Neural crest cell (in vitro differentiated cells): ENCODE data around the gene S100A7A. TPM values are rescaled to one million over a fixed set of nuclear protein-coding genes. Genes with fewer than 3 reads are reported as not detected.

Experiments used
- DNase-seq: peaks from one replicate; pipeline ENCODE4 v3.0.0; 2021; ENCODE audit warnings: low read depth, mixed read lengths, low spot score
- H3K27ac Mint-ChIP-seq: one replicate; pipeline ENCODE4 v1.8.0; 2021; ENCODE audit warnings: mild to moderate bottlenecking, mixed read lengths; ENCODE audit not compliant: unreplicated experiment
- H3K27me3 Mint-ChIP-seq: 2 replicates; pipeline ENCODE4 v1.8.0; 2021; ENCODE audit warnings: low read depth, mild to moderate bottlenecking, mixed read lengths
- H3K36me3 Mint-ChIP-seq: 2 replicates; pipeline ENCODE4 v1.8.0; 2021; ENCODE audit warnings: low read depth, mild to moderate bottlenecking, mixed read lengths
- H3K4me1 Mint-ChIP-seq: 2 replicates; pipeline ENCODE4 v1.8.0; 2021; ENCODE audit warnings: mixed read lengths
- H3K4me3 Mint-ChIP-seq: one replicate; pipeline ENCODE4 v1.8.0; 2021; ENCODE audit warnings: mild to moderate bottlenecking, mixed read lengths
- H3K9me3 Mint-ChIP-seq: 2 replicates; pipeline ENCODE4 v1.8.0; 2021; ENCODE audit warnings: mixed read lengths
- total RNA-seq: library from RNA; stranded (reverse); gene quantifications from 2 replicates; pipeline ENCODE4 v1.2.1, GENCODE V29; 2021
- TF ChIP-seq, protein P1 (sequence below): fragments of 200-600 bp; sonication (generic); conservative IDR thresholded peaks from 2 replicates; pipeline ENCODE4 v1.5.0; 2021; ENCODE audit warnings: antibody characterized with exemption, mild to moderate bottlenecking

S100A7A gene
- total RNA-seq, 1 donor from 2014 or later = not detected

DNA sequence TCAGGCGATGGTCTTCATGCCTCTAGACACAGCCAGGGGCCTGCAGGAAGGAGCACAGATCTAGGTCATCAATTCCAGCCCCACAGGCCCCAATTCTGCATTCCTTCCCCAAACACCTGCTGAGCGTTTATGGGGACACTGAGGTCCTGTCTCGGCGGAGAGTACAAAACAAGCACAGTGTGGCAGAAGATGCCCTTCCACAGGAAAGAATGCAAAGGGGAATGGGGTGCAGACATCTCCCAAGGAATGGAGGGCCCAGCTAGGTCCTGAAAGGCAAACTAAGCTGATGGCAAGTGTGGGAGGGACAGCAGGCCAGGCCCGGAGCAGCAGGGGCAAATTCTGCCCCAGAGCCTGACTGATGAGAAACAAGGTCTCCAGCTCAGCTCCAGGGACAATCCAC lies 21.9 kb upstream of the S100A7A start:
- Mint-ChIP-seq H3K4me1 (no peaks in the 10 kb centered on the region), H3K36me3 (no peaks in the 10 kb centered on the region), H3K4me3 (no peak overlapping the region), H3K27ac (no peak overlapping the region), H3K9me3 (no peaks in the 10 kb centered on the region), H3K27me3 (peaks cover 56% of the 10 kb centered on the region)
- TF ChIP-seq, protein P1, sequence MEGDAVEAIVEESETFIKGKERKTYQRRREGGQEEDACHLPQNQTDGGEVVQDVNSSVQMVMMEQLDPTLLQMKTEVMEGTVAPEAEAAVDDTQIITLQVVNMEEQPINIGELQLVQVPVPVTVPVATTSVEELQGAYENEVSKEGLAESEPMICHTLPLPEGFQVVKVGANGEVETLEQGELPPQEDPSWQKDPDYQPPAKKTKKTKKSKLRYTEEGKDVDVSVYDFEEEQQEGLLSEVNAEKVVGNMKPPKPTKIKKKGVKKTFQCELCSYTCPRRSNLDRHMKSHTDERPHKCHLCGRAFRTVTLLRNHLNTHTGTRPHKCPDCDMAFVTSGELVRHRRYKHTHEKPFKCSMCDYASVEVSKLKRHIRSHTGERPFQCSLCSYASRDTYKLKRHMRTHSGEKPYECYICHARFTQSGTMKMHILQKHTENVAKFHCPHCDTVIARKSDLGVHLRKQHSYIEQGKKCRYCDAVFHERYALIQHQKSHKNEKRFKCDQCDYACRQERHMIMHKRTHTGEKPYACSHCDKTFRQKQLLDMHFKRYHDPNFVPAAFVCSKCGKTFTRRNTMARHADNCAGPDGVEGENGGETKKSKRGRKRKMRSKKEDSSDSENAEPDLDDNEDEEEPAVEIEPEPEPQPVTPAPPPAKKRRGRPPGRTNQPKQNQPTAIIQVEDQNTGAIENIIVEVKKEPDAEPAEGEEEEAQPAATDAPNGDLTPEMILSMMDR = no peak
- DNase-seq = no peak

DNA sequence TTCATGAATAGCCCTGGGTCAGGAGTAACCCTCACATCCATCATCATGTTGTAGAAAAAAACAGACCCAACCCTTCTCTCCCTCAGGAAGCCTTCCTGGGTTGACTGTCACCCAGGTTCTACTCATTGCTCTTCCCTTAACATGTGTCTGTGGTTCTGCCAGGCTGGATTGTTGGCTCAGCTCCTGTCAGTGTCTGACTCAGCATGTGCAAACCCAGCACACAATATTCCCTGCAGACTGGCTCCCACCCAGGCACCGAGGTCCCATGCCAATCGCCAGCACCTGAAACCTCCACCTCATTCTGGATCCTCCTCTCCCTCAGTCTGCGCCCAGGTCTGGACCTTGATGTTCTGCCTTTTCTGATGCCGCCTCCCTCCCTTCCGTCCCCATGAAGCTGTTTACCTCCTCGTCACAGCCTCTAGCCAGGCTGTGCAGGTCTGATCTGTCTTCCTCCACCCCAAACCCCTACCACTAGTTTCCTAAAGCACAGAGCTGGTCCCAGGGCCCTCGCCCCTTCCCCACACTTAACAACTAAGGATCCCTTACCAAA lies 21.1 kb upstream of the S100A7A start:
- H3K4me3 Mint-ChIP-seq = no peak overlapping the region
- no peak overlapping the region for H3K27ac Mint-ChIP-seq
- peaks cover 56% of the 10 kb centered on the region for H3K27me3 Mint-ChIP-seq
- no peaks in the 10 kb centered on the region for H3K36me3 Mint-ChIP-seq
- TF ChIP-seq, protein P1 = no peak
- no peaks in the 10 kb centered on the region for H3K4me1 Mint-ChIP-seq
- DNase-seq = no peak
- no peaks in the 10 kb centered on the region for H3K9me3 Mint-ChIP-seq

DNA sequence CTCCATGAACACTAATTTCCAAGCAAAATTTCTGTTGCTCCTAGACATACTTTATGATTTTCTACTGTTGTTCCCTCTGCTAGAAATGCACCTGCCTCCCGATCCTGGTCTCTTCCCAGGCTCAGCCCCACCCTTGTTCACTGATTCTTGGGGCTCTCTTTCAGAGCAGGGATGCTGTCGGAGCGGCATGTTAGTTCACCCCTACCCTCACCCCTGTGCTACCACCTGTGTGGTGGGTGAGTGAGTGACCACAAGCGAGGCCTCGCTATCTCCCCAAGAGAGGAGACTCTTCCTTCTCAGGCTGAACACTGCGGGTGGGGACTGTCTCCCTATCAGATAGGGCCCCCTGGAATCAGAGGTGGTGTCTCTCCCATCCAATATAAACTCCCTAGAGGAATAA lies 20.5 kb upstream of the S100A7A start:
- Mint-ChIP-seq H3K27ac (no peak overlapping the region), H3K4me1 (no peaks in the 10 kb centered on the region), H3K27me3 (peaks cover 53% of the 10 kb centered on the region), H3K4me3 (no peak overlapping the region), H3K36me3 (no peaks in the 10 kb centered on the region), H3K9me3 (no peaks in the 10 kb centered on the region)
- DNase-seq = no peak
- TF ChIP-seq, protein P1 = no peak

DNA sequence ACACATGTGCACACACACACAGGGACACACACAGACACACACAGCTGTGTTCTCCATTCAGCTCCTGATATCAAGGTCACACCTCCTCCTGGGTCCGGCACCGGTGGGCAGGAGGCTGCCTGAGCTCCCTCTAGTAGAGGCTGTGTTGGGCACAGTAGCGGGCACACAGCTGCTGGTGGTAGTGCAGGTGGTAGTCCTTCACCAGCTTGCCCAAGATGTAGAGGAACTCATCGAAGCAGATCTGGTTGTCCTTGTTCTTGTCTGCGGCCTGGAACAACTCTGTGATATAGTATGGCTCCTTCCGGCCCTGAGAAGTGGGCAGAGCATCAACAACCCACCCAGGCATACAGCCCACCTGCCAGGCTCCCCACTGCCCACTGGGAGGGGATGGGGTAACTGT lies 19.9 kb upstream of the S100A7A start:
- DNase-seq = no peak
- Mint-ChIP-seq H3K9me3 (no peaks in the 10 kb centered on the region), H3K4me1 (no peaks in the 10 kb centered on the region), H3K36me3 (no peaks in the 10 kb centered on the region), H3K27ac (no peak overlapping the region), H3K27me3 (peaks cover 54% of the 10 kb centered on the region), H3K4me3 (no peak overlapping the region)
- TF ChIP-seq, protein P1 = no peak

DNA sequence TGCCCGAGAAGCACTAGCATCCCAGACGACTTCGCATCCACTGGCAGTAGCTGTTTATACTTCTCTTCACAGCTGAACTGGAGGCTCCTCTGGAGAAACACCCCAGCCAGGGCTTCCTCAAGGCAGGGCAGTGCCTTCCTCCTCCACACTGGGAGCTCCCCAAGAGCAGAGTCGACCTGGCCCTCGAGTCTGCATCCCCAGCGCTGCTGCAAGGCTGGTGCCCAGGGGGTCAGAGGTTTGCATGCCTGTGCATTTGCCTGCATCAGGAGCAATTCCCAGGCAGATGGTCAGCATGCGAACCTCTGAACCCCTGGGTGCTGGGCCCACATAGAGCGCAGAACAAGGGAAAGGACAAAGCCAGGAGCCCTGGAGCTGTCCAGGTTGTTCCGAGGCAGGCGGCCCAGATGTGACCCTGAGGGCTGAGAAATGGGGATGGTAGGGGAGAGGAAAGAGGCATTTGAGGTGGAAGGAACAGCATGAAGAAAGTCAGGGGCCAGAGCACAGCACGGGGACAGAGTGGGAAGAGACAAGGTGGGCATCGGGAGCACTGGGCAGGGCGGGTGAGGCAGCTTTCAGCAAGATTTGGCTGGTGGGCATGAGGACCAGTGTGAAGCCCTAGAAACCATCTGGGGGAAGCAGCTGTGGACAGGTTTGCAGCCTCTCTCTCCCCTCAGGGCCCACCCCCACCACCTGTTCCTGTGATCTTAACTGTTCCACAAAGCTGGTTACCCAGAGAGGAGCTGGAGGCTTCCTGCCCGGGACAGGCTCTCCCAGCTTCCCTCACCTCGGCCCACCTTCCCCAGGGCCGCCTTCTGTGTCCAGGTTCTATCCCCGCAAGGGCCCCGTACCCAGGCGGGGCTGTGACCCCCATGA lies 19.0 kb upstream of the S100A7A start:
- Mint-ChIP-seq H3K4me1 (no peaks in the 10 kb centered on the region), H3K4me3 (no peak overlapping the region), H3K27ac (no peak overlapping the region), H3K27me3 (peaks cover 53% of the 10 kb centered on the region), H3K9me3 (no peaks in the 10 kb centered on the region), H3K36me3 (no peaks in the 10 kb centered on the region)
- TF ChIP-seq, protein P1 = no peak
- DNase-seq = no peak
